GDM1 (cell line): Measurements from ENCODE around the gene FAM193A.
"Not testable (repeated sequence)": the region's sequence is repeated elsewhere in the genome, so short reads cannot be mapped to it uniquely, and the experiment has no call there.

Experiments used
- DNase-seq: peaks from one replicate; lab custom pipeline; 2025; lab: John Stamatoyannopoulos, UW

FAM193A gene

DNA sequence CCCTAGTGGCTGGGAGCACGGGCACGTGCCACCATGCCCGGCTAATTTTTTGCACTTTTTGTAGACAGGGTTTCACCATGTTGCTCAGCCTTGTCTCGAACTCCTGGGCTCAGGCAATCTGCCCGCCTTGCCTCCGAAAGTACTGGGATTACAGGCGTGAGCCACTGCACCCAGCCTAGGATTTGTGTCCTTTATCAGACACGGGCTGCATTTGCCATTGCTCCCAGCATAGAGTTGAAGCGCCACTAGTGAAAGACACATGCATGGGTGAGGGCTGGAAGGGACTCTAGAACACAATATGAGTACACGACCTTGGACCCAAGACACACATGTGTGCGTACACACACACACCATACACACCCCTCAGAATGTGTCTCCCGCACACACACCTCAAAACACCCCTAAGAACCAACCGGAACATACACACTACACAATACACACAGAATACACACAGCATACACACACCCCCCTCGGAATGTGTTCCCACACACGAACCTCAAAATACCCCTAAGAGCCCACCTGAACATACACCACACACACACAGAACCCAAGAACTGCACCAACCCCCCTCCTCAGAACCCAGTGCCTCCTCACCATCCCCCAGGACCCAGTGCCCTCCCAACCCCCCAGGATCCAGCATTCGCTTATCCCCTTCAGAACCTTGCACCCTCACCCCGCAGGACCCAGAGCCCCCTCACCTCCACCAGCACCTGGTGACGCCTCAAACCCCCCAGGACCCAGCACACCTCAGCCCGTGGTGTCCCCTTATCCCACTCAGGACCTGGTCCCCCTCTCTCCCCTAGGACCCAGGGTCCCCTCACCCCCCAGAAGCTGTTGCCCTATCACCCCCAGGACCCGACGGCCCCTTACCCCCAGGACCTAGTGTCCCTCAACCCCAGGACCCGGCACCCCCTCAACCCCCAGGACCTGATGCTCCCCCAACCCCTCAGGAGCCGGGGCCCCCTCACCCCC lies 218.7 kb downstream of the FAM193A start:
- DNase-seq = no peak

DNA sequence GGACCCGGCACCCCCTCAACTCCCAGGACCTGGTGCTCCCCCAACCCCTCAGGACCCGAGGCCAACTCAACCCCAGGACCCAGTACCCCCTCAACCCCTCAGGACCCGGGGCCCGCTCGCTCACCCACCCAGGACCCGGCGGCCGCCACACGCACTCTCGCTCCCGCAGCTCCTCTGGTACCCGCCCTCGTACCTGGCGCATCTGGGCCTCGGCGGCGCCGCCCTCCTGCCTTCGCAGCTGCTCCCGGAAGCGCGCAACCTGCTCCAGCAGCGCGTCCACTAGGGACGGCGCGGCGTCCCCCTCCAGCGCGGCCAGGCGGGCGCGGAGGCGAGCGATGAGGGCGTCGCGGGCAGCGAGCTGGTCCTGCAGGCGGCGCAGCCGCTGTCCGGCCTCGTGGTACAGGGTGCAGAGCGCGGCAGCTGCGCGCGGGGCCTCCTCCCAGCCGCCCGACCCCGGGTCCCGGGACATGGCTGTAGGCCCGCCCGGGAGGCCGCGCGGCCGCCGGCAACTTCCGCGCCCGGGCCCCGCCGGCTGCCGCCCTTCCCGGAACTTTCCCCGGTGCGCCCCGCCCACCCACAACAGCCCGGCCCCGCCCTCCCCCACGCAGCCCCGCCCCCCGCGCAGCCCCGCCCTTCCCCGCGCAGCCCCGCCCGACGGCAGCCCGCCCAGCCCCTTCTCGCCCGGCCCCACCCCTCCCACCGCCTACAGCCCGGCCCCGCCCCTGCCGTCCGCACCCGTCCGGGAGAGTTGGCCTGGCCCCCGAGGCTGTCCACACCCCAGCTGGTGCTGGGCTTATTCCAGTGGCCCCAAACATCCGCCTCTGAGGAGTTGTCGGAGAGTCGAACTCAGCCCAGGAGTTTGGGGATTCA lies 219.6 kb downstream of the FAM193A start, which contains the start of gene TNIP2:
Gene TNIP2, minus strand, starts transcription at position 516 of the 870 bp plus-strand sequence. Its CDS starts 47 bp downstream, at position 469.
- peak; percentile 61 for DNase-seq

DNA sequence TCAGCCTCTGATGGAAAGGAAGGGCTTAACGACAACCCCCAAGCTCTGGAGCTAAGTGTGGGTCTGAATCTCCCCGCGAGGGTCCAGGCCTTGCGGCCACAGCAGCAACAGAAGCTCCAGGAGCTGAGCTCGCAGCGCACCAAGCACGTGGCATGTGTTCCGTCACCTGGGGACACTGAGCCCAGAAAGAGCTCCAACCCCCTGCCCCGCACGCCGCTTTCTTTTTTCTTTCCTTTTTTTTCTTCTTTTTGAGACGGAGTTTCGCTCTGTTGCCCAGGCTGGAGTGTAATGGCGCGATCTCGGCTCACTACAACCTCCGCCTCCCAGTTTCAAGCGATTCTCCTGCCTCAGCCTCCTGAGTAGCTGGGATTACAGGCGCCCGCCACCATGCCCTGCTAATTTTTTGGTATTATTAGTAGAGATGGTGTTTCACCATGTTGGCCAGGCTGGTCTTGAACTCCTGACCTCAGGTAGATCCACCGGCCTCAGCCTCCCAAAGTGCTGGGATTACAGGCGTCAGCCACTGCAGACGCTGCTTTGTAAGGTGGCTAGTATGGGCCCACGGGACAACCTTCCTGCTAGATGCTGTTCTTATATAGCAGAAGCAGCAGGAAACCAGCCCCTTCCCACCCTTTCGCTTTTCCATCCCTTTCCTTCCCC lies 220.4 kb downstream of the FAM193A start:
- no peak for DNase-seq

DNA sequence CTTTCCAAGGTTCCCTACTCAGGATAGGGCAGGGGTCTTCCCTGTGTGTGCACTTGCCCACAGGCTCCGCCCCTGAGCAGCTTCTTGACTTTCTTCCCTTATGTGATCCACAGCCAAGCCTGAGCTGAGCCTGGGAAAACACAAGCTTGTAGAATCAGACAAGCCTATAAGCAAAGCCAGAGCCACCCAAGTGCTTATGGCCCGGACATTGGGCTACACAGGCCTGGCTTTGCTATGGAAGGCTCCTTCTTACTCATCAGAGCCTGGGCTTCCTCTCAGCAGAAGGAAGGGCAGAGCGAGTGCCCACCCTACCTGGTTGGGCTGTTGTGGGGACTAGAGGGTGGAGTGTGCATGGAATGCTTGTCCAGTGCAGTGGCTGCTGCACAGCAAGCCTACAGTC lies 221.0 kb downstream of the FAM193A start:
- DNase-seq = no peak

DNA sequence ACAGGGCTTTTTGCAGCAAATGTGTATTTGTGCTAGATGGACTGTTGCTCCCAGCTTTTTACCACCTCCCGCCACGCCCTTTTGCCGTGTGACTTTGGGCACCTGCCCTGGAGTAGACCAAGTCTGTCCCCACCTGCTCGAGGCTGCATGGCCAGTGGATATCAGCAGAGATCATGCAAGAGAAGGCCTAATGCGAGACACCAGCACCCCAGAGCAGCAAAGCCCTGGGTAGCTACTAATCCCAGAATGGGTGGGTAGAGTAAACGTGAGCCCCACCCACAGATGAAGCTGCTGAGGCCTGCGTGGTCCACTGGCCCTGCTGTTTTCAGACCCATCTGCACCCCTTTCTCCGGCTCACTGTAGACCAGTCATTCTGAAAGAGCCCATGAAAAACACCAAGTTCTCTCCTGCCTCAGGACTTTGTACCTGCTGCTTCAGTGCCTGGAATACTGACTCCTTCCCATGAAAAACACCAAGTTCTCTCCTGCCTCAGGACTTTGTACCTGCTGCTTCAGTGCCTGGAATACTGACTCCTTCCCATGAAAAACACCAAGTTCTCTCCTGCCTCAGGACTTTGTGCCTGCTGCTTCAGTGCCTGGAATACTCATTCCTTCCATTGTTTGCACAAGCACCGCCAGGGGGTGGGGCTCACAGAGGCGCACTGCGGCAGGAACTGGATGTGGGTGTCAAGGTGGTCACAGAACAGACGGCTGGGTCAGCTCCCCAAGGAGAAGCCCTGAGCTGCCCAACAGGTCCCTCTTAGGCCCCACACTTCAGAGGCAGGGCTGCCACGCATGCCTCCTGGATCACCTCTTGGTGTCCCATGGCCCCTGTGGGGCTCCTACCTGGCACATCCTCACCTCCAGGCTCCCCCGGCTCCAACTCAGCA lies 224.8 kb downstream of the FAM193A start:
- DNase-seq = peak; percentile 19

DNA sequence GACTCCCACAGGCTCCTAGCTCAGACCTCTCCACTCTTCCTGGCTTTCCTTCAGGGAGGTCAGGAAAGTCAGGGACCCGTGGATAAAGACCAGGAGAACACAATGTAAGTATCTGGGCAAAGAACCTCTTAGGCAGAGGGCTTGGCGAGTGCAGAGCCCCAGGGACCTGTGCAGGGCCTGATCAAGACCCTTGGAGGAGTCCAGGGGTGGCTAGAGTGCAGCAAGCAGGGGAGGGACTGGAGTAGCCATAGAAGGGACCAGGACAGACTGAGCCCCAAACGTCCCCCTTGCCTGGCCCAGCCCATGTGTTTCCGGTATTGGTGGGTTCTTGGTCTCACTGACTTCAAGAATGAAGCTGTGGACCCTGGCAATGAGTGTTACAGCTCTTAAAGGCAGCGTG lies 225.6 kb downstream of the FAM193A start:
- no peak for DNase-seq

DNA sequence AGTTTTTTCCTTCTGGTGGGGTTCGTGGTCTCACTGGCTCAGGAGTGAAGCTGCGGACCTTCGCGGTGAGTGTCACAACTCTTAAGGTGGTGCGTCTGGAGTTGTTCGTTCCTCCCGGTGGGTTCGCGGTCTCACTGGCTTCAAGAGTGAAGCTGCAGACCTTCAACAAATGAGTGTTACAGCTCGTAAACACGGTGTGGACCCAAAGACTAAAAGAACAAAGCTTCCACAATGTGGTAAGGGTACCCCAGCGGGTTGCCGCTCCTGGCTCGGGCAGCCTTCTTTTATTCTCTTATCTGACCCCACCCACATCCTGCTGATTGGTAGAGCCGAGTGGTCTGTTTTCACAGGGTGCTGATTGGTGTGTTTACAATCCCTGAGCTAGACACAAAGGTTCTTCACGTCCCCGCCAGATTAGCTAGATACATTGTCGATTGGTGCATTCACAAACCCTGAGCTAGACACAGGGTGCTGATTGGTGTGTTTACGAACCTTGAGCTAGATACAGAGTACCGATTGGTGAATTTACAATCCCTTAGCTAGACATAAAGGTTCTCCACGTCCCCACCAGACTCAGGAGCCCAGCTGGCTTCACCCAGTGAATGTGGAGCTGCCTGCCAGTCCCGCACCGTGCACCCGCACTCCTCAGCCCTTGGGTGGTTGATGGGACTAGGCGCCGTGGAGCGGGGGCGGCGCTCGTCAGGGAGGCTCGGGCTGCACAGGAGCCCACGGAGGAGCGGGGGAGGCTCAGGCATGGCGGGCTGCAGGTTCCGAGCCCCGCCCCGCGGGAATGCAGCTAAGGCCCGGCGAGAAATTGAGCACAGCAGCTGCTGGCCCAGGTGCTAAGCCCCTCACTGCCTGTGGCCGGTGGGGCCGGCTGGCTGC lies 226.3 kb downstream of the FAM193A start:
- not testable (repeated sequence) for DNase-seq

DNA sequence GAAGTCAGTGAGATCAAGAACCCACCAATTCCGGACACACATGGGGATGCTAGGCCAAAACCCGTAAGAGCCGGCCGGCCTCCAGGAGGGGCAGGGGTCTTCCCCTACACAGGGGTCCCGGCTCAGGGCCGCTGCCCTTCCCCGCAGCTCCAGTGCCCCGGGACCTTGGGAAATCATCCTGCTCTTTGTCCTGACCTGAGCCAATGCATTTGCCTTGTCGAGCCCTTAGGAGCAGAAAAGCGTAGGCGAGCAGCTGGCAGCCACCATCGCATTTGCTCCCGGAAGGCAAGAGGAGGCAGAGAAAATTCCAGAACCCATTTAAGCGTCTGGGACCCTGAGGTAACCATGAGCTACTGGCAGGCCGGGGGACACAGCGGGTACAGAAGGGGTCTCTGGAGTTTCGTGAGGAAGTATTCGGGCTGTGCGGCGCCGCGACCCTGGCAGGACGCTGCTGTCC lies 227.1 kb downstream of the FAM193A start:
- no peak for DNase-seq

DNA sequence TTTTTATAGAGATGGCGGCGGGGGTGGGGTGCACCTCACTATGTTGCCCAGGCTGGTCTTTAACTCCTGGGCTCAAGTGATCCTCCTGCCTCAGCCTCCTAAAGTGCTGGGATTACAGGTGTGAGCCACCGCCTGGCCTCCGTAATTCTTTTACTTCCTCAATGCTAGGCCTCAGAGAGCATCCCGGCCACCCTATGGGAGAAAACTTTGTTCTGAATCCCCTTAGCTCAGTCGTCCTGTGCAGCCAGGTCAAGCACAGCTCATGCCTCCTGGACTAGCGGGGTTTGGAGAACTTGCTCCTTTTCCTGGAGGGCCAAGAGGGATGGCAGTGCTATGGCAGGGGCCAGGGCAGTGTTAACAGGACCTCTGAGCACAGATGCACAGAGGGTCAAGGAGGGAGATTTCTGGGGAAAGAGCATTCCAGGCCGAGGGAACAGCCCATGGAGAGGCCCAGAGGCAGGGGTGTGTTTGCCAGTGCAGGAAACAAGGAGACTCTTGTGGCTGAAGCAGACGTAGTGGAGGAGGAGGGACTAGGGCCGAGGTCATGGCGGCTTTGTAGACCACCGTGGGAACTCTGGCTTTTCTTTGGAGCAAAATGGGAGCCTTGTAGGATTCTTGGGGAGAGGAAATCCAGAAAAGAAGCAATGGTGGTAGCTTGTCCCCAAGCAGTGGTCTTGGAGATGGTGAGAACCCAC lies 229.5 kb downstream of the FAM193A start:
- no peak for DNase-seq

DNA sequence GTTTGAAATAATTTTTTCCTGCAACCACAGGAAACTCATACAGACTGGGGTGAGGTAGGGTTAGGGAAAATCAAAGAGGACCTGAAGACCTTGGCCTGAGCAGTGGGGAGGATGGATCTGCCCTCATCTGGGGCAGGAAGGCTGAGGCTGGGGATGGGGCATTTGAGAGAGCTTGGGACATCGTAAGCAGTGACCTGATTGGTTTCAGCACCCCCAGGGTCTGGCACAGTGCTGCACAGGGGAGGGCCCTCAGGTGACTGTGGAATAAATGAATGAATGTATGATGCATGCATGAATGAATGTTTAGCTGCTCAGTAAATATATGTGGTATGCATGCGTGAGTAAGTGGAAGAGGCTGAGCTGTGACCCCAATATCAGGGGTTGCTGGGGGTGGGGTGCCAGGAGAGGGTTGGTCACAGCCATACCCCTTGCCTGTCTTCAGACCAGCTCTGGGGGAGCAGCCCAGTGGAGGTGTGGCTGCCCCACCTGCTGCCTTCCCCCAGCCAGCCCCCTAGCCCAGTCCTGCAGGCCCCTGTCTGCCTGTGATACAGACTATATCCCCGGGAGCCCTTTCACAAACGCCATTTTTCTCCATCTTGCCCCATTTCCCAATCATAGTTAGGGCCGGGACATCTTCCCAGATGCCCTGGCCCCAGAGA lies 230.7 kb downstream of the FAM193A start:
- DNase-seq = no peak

DNA sequence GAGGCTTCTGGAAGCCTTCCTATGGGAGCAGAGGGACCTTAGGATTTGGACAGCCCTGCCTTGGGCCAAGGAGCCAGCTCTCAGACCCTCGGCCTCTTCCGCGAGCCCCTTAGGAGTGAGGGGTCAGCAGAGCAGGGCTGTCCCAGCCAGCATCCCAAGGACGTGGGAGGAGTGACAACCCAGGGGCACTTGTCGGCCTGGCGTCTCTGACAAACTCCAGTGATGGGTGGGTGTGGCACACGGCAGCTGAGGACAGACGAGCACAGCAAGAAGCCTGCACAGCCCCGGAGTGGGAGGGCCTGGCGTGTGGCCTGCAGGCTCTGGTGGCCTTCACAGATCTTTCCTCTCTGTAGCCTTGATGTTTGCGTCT lies 231.2 kb downstream of the FAM193A start:
- DNase-seq = no peak

DNA sequence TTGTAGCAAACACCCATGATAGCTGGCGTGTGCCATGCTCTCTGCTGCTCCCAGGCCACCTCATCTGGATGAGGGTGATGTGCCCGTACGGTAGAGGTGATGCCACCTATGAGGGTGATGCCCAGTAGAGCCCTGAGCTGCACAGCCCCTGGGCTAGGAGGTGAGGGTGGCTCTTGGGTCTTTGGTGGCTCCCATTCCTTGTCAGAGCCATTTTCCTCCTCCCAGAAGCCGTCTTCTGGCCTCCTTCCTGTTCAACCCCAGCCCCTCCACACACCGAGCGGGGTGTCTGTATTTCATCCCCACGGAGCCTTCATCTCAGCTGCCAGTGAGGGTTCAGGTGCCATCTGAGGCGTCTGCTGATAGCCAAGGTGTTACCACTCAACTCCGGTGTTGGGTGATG lies 231.7 kb downstream of the FAM193A start:
- DNase-seq = no peak

DNA sequence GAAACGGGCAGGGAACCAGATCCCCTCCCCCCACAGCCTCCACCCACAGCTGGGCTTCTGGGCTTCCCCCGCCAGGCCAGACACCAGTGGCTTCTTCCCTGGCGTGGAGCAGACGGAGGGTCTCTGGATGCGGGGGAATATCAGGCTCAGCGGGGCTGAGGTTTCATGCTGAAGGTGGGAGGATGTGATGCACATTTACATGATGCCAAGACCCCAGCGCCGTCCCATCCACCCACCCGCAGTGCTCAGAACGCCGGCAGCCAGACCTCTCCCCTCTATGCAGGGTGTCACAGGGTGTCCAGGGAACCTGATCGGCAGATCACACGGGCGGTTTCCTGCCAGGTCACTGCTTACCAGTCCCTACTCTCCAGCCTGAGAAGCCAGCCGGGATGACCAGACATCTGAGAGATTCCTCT lies 232.5 kb downstream of the FAM193A start:
- no peak for DNase-seq

DNA sequence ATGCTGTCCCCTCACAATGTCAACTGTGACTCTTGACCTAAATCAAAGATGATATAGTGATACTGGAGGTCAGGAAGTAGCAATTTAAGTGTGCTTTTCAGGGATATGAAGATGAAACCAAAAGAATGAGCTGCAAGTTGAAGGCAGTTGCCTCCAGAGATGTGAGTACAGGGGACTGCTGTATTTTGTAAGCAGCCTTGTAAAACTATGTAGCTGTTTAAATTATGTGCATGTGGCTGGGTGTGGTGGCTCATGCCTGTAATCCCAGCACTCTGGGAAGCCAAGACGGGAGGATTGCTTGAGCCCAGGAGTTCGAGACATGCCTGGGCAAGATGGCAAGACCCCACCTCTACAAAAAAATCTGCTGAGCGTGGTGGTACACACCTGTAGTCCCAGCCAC lies 234.8 kb downstream of the FAM193A start:
- DNase-seq = no peak

DNA sequence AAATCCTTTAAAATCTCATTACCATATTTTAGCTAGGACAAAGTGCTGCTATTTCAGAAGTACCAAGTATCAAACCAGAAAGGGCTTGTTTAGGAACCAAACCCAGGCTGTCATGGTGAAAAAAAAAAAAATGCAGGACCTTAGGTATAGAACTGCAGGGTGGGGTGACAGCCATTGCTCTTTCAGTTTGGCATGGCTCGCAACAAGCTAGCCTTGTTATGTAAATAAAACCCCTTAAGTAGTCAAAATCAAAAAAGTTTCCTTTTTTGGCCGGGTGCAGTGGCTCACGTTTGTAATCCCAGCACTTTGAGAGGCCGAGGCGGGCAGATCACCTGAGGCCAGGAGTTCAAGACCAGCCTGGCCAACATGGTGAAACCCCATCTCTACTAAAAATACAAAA lies 244.2 kb downstream of the FAM193A start:
- not testable (repeated sequence) for DNase-seq

DNA sequence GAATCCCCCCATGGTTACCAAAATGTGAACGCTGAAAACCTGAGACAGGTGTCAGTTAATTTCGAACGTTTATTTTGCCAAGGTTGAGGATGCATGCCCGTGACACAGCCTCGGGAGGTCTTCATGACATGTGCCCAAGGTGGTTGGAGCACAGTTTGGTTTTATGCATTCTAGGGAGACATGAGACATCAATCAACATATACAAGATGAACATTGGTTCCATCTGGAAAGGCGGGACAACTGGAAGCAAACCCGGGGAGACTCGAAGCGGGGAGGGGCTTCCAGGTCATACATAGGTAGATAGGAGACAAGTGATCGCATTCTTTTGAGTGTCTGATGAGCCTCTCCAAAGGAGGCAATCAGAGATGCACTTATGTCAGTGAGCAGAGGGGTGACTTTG lies 245.5 kb downstream of the FAM193A start:
- DNase-seq = no peak
